ENCODE results near the gene ZDHHC6.
"Not testable (repeated sequence)": the region's sequence is repeated elsewhere in the genome, so short reads cannot be mapped to it uniquely, and the experiment has no call there.

The ZDHHC6 gene

GRCh38 chr10:112409755-112410154, 37.0 kb downstream of the ZDHHC6 start:
- 100% methylated on average over 1 of the region's 4 CpGs; no CpG with 5 or more reads in 1 of the 2 experiments for WGBS, 2 experiments (ENCODE audit: insufficient coverage in 2 of 2)
- Histone ChIP-seq H3K4me3 (ENCODE audit: extremely low read depth, insufficient read depth, low read length, poor library complexity, severe bottlenecking) (no peak overlapping the region), H3K27ac (ENCODE audit: low read depth, low read length, severe bottlenecking) (no peak overlapping the region), H3K9me3 (ENCODE audit: control insufficient read depth, low read length) (no peaks in the 10 kb centered on the region), H3K4me1 (ENCODE audit: control insufficient read depth, insufficient read depth, low read length, poor library complexity, severe bottlenecking) (peaks cover 4% of the 10 kb centered on the region), H3K36me3 (ENCODE audit: control insufficient read depth, insufficient read depth, low read length) (no peaks in the 10 kb centered on the region)

GRCh38 chr10:112409299-112409698, 37.4 kb downstream of the ZDHHC6 start:
- WGBS, 2 experiments (ENCODE audit: insufficient coverage in 2 of 2): 90 to 93% methylated on average over 2 of the region's 2 CpGs
- Histone ChIP-seq H3K27ac (ENCODE audit: low read depth, low read length, severe bottlenecking) (no peak overlapping the region), H3K36me3 (ENCODE audit: control insufficient read depth, insufficient read depth, low read length) (no peaks in the 10 kb centered on the region), H3K4me3 (ENCODE audit: extremely low read depth, insufficient read depth, low read length, poor library complexity, severe bottlenecking) (no peak overlapping the region), H3K4me1 (ENCODE audit: control insufficient read depth, insufficient read depth, low read length, poor library complexity, severe bottlenecking) (peaks cover 5% of the 10 kb centered on the region), H3K9me3 (ENCODE audit: control insufficient read depth, low read length) (no peaks in the 10 kb centered on the region)

GRCh38 chr10:112407696-112408095, 39.0 kb downstream of the ZDHHC6 start:
- H3K9me3 ChIP-seq (ENCODE audit: control insufficient read depth, low read length): no peaks in the 10 kb centered on the region
- H3K4me1 ChIP-seq (ENCODE audit: control insufficient read depth, insufficient read depth, low read length, poor library complexity, severe bottlenecking): peaks cover 5% of the 10 kb centered on the region
- H3K36me3 ChIP-seq (ENCODE audit: control insufficient read depth, insufficient read depth, low read length): no peaks in the 10 kb centered on the region
- no peak overlapping the region for H3K27ac ChIP-seq (ENCODE audit: low read depth, low read length, severe bottlenecking)
- H3K4me3 ChIP-seq (ENCODE audit: extremely low read depth, insufficient read depth, low read length, poor library complexity, severe bottlenecking): no peak overlapping the region
- 88 to 89% methylated on average over 1 of the region's 1 CpG for WGBS, 2 experiments (ENCODE audit: insufficient coverage in 2 of 2)

- H3K4me1 ChIP-seq (ENCODE audit: control insufficient read depth, insufficient read depth, low read length, poor library complexity, severe bottlenecking); H3K27ac ChIP-seq (ENCODE audit: low read depth, low read length, severe bottlenecking); H3K36me3 ChIP-seq (ENCODE audit: control insufficient read depth, insufficient read depth, low read length); H3K9me3 ChIP-seq (ENCODE audit: control insufficient read depth, low read length); H3K4me3 ChIP-seq (ENCODE audit: extremely low read depth, insufficient read depth, low read length, poor library complexity, severe bottlenecking): not testable (repeated sequence)
- no CpG with 5 or more reads among the region's 2 CpGs for WGBS, 2 experiments (ENCODE audit: insufficient coverage in 2 of 2)
Observed at GRCh38 chr10:112406806-112407205, 39.9 kb downstream of the ZDHHC6 start.

- Histone ChIP-seq H3K36me3 (ENCODE audit: control insufficient read depth, insufficient read depth, low read length) (no peaks in the 10 kb centered on the region), H3K9me3 (ENCODE audit: control insufficient read depth, low read length) (no peaks in the 10 kb centered on the region)
- 93% methylated on average over 3 of the region's 3 CpGs; no CpG with 5 or more reads in 1 of the 2 experiments for WGBS, 2 experiments (ENCODE audit: insufficient coverage in 2 of 2)
Observed at GRCh38 chr10:112404617-112405016, 42.1 kb downstream of the ZDHHC6 start.

GRCh38 chr10:112402917-112403316, 43.8 kb downstream of the ZDHHC6 start:
- Histone ChIP-seq H3K4me3 (ENCODE audit: extremely low read depth, insufficient read depth, low read length, poor library complexity, severe bottlenecking) (no peak overlapping the region), H3K36me3 (ENCODE audit: control insufficient read depth, insufficient read depth, low read length) (no peaks in the 10 kb centered on the region), H3K9me3 (ENCODE audit: control insufficient read depth, low read length) (no peaks in the 10 kb centered on the region), H3K4me1 (ENCODE audit: control insufficient read depth, insufficient read depth, low read length, poor library complexity, severe bottlenecking) (peaks cover 5% of the 10 kb centered on the region), H3K27ac (ENCODE audit: low read depth, low read length, severe bottlenecking) (no peak overlapping the region)
- 60 to 80% methylated on average over 1 of the region's 2 CpGs for WGBS, 2 experiments (ENCODE audit: insufficient coverage in 2 of 2)

More at GRCh38 chr10:112404617-112405016, 42.1 kb downstream of the ZDHHC6 start:
- Histone ChIP-seq H3K4me1 (ENCODE audit: control insufficient read depth, insufficient read depth, low read length, poor library complexity, severe bottlenecking) (peaks cover 5% of the 10 kb centered on the region), H3K27ac (ENCODE audit: low read depth, low read length, severe bottlenecking) (no peak overlapping the region), H3K4me3 (ENCODE audit: extremely low read depth, insufficient read depth, low read length, poor library complexity, severe bottlenecking) (no peak overlapping the region)

- Histone ChIP-seq H3K4me1 (ENCODE audit: control insufficient read depth, insufficient read depth, low read length, poor library complexity, severe bottlenecking) (no peaks in the 10 kb centered on the region), H3K4me3 (ENCODE audit: extremely low read depth, insufficient read depth, low read length, poor library complexity, severe bottlenecking) (no peak overlapping the region), H3K9me3 (ENCODE audit: control insufficient read depth, low read length) (no peaks in the 10 kb centered on the region), H3K36me3 (ENCODE audit: control insufficient read depth, insufficient read depth, low read length) (no peaks in the 10 kb centered on the region), H3K27ac (ENCODE audit: low read depth, low read length, severe bottlenecking) (no peak overlapping the region)
- 100% methylated on average over 1 of the region's 2 CpGs; no CpG with 5 or more reads in 1 of the 2 experiments for WGBS, 2 experiments (ENCODE audit: insufficient coverage in 2 of 2)
Observed at GRCh38 chr10:112397592-112397991, 49.1 kb downstream of the ZDHHC6 start.

- H3K4me1 ChIP-seq (ENCODE audit: control insufficient read depth, insufficient read depth, low read length, poor library complexity, severe bottlenecking): no peaks in the 10 kb centered on the region
- no peak overlapping the region for H3K4me3 ChIP-seq (ENCODE audit: extremely low read depth, insufficient read depth, low read length, poor library complexity, severe bottlenecking)
- no peaks in the 10 kb centered on the region for H3K36me3 ChIP-seq (ENCODE audit: control insufficient read depth, insufficient read depth, low read length)
- H3K27ac ChIP-seq (ENCODE audit: low read depth, low read length, severe bottlenecking): no peak overlapping the region
- H3K9me3 ChIP-seq (ENCODE audit: control insufficient read depth, low read length): no peaks in the 10 kb centered on the region
- 88 to 90% methylated on average over 4 to 5 of the region's 5 CpGs for WGBS, 2 experiments (ENCODE audit: insufficient coverage in 2 of 2)
Observed at GRCh38 chr10:112395809-112396530, 50.7 kb downstream of the ZDHHC6 start.

GRCh38 chr10:112394475-112394875, 52.2 kb downstream of the ZDHHC6 start:
- H3K36me3 ChIP-seq (ENCODE audit: control insufficient read depth, insufficient read depth, low read length): no peaks in the 10 kb centered on the region
- no peak overlapping the region for H3K27ac ChIP-seq (ENCODE audit: low read depth, low read length, severe bottlenecking)
- 86% methylated on average over 1 of the region's 5 CpGs; no CpG with 5 or more reads in 1 of the 2 experiments for WGBS, 2 experiments (ENCODE audit: insufficient coverage in 2 of 2)
- H3K9me3 ChIP-seq (ENCODE audit: control insufficient read depth, low read length): no peaks in the 10 kb centered on the region
- H3K4me3 ChIP-seq (ENCODE audit: extremely low read depth, insufficient read depth, low read length, poor library complexity, severe bottlenecking): no peak overlapping the region
- H3K4me1 ChIP-seq (ENCODE audit: control insufficient read depth, insufficient read depth, low read length, poor library complexity, severe bottlenecking): peaks cover 4% of the 10 kb centered on the region

GRCh38 chr10:112393827-112394226, 52.9 kb downstream of the ZDHHC6 start:
- no peaks in the 10 kb centered on the region for H3K9me3 ChIP-seq (ENCODE audit: control insufficient read depth, low read length)
- WGBS, 2 experiments (ENCODE audit: insufficient coverage in 2 of 2): 83 to 100% methylated on average over 1 of the region's 2 CpGs
- H3K4me1 ChIP-seq (ENCODE audit: control insufficient read depth, insufficient read depth, low read length, poor library complexity, severe bottlenecking): peaks cover 7% of the 10 kb centered on the region
- H3K27ac ChIP-seq (ENCODE audit: low read depth, low read length, severe bottlenecking): no peak overlapping the region
- H3K4me3 ChIP-seq (ENCODE audit: extremely low read depth, insufficient read depth, low read length, poor library complexity, severe bottlenecking): no peak overlapping the region
- no peaks in the 10 kb centered on the region for H3K36me3 ChIP-seq (ENCODE audit: control insufficient read depth, insufficient read depth, low read length)

- Histone ChIP-seq H3K9me3 (ENCODE audit: control insufficient read depth, low read length) (no peaks in the 10 kb centered on the region), H3K4me1 (ENCODE audit: control insufficient read depth, insufficient read depth, low read length, poor library complexity, severe bottlenecking) (peaks cover 7% of the 10 kb centered on the region), H3K27ac (ENCODE audit: low read depth, low read length, severe bottlenecking) (no peak overlapping the region), H3K36me3 (ENCODE audit: control insufficient read depth, insufficient read depth, low read length) (no peaks in the 10 kb centered on the region), H3K4me3 (ENCODE audit: extremely low read depth, insufficient read depth, low read length, poor library complexity, severe bottlenecking) (no peak overlapping the region)
- 100% methylated on average over 1 of the region's 1 CpG; no CpG with 5 or more reads in 1 of the 2 experiments for WGBS, 2 experiments (ENCODE audit: insufficient coverage in 2 of 2)
Observed at GRCh38 chr10:112393341-112393740, 53.4 kb downstream of the ZDHHC6 start.
